GM21786 (cell line): ENCODE measurements around the gene MR1.
A peak's percentile ranks its signal among the peaks of the same experiment; 100 is the strongest.
"Not testable (repeated sequence)": the region's sequence is repeated elsewhere in the genome, so short reads cannot be mapped to it uniquely, and the experiment has no call there.

Source experiments
- ATAC-seq: cut with Tn5 transposase; IDR thresholded peaks from one replicate; pipeline ENCODE4 v1.9.1; 2021; ENCODE audit not compliant: unreplicated experiment

The MR1 gene

DNA sequence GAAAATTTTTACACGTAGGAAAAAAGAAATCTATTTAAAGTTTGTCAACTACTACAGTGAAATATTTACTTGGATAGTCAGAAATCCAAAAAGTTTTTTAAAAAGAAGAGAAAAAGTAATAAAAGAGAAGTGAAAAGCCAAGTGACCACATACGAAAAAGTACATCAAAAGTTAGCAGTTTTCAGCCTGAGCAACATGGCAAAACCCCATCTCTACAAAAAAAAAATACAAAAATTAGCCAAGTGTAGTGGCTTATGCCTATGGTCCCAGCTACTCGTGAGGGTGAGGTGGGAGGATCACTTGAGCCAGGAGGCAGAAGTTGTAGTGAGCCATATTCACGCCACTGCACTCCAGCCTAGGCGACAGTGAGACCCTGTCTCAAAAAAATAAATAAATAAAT, 5.2 kb upstream of the MR1 start:
- peak; percentile 45 for ATAC-seq

- no peak for ATAC-seq
Measured at GRCh38 chr1:181032535-181032934, 1.2 kb upstream of the MR1 start.

GRCh38 chr1:181033128-181033798, 520 bp upstream of the MR1 start:
- peak; percentile 28 for ATAC-seq

- not testable (repeated sequence) for ATAC-seq
Measured at GRCh38 chr1:181035210-181035609, 1.4 kb downstream of the MR1 start.

DNA sequence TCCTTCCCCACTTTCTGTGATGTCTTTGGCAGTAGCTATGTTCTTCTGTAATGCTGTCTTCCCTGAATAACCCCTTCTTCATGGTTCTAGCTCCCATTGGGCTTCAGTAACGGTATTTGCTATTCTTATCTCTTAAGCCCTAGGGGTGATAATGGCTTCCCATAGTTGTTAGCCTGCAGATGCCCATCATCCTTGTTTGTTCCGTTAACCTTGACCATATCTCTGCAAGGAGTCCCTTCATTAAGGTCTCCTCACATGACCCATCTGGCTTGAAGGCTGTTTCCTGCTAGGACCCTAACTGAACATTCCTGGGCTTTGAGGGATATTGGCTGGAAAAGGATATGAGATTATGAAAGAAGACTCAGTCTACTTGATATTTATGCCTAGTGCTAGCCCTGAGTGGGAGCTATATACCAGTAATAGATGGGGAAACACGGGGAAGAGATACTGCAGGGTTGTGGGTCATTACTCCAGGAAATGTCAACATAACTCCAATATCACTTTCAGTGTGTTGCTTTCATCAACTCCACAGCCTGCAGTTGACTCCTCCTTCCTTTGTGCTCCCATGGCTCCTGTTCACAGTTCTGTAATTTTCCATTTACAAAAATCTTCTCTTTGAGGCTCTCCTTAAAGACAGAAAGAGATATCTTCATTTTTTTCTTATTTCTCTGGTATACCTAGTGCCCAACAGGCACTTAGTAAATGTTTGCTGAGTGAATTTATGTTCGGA, 2.5 kb downstream of the MR1 start:
- no peak for ATAC-seq

- ATAC-seq = no peak
Measured at GRCh38 chr1:181037386-181037785, 3.6 kb downstream of the MR1 start.

DNA sequence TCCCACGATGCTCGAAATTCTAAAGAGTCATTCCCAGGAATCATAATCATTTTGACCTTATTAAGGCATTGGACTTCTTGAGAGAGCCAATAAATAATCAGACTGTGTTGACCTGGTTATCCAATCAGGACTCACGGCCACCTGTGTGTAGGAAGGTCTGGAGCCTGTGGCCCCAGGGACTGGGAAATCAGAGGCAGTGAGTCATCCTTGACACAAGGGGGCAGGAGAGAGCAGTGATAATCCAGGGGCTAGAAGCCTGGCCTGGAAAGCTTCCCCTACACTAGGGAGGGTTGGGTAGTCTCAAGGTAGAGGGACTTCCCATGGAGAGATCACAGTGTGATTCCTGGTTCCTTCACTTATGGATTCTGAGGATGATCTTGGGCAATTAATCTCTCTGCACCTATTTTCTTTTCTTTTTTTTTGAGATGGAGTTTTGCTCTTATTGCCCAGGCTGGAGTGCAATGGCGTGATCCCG, 4.7 kb downstream of the MR1 start:
- no peak for ATAC-seq

GRCh38 chr1:181040284-181040865, 6.6 kb downstream of the MR1 start:
- no peak for ATAC-seq

DNA sequence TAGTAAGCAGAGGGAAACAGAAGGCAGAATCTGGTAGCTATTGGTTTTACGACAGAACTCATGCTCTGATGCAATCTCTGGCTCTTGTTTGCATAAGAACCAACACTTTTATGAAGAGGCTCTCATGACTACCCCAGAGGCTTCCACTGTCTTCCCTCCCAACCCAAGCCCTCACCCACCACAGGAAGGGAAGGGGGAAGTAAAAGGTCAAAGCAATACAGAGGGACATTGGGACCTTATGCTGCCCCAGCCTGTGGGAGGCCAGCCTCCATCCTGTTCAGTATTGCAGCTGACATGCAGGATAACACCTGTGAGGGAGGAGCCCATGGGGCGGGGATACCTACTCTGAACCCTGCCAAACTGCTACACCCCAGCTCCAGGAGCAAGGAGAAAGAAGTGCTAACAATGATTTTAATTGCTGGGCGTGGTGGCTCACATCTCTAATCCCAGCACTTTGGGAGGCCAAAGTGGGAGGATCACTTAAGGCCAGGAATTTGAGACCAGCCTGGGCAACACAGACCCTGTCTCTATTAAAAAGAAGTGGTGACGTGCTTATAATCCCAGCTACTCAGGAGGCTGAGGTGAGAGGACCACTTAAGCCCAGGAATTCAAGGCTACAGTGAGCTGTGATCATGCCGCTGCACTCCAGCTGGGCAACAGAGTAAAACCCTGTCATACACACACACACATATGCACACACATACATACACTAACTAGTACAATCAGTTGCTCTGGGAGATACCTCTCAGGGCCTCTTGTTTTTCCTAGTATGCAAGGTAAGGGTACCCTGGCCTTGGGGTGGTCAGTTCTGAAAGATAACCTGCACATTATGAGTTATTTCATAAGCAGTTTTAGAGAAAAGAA, 9.5 kb downstream of the MR1 start:
- ATAC-seq = no peak

GRCh38 chr1:181044449-181044966, 10.7 kb downstream of the MR1 start:
- peak; percentile 84 for ATAC-seq

DNA sequence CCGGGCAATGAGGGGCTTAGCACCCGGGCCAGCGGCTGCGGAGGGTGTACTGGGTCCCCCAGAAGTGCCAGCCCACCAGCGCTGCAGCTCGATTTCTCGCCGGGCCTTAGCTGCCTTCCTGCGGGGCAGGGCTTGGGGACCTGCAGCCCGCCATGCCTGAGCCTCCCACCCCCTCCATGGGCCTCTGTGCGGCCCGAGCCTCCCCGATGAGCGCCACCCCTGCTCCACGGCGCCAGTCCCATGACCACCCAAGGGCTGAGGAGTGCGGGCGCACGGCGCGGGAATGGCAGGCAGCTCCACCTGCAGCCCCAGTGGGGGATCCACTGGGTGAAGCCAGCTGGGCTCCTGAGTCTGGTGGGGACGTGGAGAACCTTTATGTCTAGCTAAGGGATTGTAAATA, 12.2 kb downstream of the MR1 start:
- ATAC-seq = not testable (repeated sequence)

DNA sequence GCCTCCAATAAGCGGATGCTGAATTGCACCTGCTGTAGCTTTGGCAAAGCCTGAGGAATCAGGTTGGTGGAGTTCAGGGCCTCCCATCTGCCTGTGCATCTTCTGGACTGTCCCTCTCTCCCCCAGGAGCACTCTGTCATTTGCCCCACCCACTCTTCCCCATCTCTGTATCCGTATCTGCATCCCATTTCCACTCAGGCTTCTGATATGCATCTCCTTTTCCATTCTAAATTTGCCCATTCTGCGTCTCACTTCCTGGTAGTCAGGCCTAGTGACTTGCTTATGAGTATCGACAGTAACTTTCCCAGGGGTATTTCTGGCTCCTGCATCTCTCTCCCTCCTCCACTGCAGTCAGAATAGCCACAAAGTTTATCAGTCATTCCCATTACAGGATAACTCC, 15.6 kb downstream of the MR1 start:
- no peak for ATAC-seq

DNA sequence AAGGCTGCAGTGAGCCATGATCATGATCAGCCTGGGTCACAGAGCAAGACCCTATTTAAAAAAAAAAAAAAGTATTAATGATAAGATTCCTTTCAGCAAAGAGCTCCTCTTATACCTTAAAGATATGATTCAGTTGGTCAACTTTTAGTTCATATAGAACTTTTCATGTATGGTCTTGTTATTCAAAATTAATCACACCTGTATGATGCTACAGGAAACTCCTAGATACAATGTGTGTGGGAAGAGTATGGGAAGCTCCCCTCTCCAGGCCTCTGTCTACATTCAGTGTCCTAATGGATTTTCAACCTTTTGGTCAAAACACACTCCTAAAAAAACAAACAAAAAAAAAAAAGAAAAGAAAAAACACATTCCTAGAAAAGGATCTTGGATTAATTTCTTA, 17.1 kb downstream of the MR1 start:
- ATAC-seq = no peak

DNA sequence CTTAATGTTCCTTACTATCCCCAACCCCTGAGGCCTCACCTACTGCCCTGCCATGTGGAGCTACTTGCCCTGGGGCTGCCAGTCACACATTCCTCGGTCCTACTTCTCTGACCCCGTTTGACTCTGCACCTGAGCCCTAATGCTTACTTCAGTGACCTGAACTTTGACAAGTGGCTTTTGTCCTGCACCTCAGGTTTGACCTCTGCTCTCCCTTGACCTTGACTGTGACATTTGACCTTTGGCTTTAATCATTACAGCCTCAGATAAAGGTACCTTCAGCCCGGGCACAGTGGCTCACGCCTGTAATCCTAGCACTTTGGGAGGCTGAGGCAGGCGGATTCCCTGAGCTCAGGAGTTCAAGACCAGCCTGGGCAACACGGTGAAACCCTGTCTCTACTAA, 22.8 kb downstream of the MR1 start:
- ATAC-seq = no peak

DNA sequence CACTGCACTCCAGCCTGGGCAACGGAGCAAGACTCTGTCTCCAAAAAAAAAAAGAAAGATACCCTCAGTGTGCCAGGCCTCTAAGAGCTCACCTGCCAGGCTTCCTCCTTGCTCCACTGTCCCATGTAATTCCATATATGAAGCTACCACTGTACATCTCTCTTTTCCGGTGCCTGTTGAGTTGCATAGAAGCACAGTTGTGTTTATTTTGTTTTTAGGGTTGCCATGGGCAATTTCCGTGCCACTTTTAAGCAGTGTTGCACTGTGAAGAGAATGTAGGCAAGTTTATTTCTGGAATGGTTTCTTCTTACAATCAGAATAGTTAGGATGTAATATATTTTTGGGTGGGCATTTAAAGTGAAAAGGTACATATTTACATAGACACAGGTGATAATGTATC, 23.3 kb downstream of the MR1 start:
- ATAC-seq = no peak

GRCh38 chr1:181059435-181059834, 25.7 kb downstream of the MR1 start:
- no peak for ATAC-seq

- no peak for ATAC-seq
Measured at GRCh38 chr1:181060066-181060465, 26.3 kb downstream of the MR1 start.

GRCh38 chr1:181060947-181061346, 27.2 kb downstream of the MR1 start:
- ATAC-seq = not testable (repeated sequence)

GRCh38 chr1:181061487-181061886, 27.7 kb downstream of the MR1 start:
- no peak for ATAC-seq

GRCh38 chr1:181061891-181062835, 28.4 kb downstream of the MR1 start:
- ATAC-seq = peak; percentile 79
